ENCODE measurements around the gene DIAPH1.

Gene DIAPH1

DNA sequence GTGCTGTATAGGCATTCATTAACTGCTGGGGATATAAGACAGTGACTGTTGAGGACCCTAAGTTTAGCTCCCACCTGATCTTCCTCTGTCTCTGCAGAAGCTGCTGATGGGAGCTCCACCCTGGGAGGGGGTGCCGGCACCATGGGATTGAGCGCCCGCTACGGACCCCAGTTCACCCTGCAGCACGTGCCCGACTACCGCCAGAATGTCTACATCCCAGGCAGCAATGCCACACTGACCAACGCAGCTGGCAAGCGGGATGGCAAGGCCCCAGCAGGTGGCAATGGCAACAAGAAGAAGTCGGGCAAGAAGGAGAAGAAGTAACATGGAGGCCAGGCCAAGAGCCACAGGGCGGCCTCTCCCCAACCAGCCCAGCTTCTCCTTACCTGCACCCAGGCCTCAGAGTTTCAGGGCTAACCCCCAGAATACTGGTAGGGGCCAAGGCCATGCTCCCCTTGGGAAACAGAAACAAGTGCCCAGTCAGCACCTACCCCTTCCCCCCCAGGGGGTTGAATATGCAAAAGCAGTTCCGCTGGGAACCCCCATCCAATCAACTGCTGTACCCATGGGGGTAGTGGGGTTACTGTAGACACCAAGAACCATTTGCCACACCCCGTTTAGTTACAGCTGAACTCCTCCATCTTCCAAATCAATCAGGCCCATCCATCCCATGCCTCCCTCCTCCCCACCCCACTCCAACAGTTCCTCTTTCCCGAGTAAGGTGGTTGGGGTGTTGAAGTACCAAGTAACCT lies 107.8 kb downstream of the DIAPH1 start:
- DNase-seq (ENCODE audit: extremely low read depth, low read depth) = no peak

GRCh38 chr5:141510160-141510559 lies 108.6 kb downstream of the DIAPH1 start:
- no peak for DNase-seq (ENCODE audit: extremely low read depth, low read depth)
- TF ChIP-seq, protein P1, sequence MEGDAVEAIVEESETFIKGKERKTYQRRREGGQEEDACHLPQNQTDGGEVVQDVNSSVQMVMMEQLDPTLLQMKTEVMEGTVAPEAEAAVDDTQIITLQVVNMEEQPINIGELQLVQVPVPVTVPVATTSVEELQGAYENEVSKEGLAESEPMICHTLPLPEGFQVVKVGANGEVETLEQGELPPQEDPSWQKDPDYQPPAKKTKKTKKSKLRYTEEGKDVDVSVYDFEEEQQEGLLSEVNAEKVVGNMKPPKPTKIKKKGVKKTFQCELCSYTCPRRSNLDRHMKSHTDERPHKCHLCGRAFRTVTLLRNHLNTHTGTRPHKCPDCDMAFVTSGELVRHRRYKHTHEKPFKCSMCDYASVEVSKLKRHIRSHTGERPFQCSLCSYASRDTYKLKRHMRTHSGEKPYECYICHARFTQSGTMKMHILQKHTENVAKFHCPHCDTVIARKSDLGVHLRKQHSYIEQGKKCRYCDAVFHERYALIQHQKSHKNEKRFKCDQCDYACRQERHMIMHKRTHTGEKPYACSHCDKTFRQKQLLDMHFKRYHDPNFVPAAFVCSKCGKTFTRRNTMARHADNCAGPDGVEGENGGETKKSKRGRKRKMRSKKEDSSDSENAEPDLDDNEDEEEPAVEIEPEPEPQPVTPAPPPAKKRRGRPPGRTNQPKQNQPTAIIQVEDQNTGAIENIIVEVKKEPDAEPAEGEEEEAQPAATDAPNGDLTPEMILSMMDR (IDR thresholded peaks at IDR 0.05; ENCODE audit: low read depth, low read length, missing control alignments) = no peak
- no peak overlapping the region for H3K4me3 ChIP-seq (replicated peaks; ENCODE audit: low read depth, low read length)

More for the DNA sequence above, 107.8 kb downstream of the DIAPH1 start:
- no peak overlapping the region for H3K4me3 ChIP-seq (replicated peaks; ENCODE audit: low read depth, low read length)
- TF ChIP-seq, protein P1 (IDR thresholded peaks at IDR 0.05; ENCODE audit: low read depth, low read length, missing control alignments) = no peak

DNA sequence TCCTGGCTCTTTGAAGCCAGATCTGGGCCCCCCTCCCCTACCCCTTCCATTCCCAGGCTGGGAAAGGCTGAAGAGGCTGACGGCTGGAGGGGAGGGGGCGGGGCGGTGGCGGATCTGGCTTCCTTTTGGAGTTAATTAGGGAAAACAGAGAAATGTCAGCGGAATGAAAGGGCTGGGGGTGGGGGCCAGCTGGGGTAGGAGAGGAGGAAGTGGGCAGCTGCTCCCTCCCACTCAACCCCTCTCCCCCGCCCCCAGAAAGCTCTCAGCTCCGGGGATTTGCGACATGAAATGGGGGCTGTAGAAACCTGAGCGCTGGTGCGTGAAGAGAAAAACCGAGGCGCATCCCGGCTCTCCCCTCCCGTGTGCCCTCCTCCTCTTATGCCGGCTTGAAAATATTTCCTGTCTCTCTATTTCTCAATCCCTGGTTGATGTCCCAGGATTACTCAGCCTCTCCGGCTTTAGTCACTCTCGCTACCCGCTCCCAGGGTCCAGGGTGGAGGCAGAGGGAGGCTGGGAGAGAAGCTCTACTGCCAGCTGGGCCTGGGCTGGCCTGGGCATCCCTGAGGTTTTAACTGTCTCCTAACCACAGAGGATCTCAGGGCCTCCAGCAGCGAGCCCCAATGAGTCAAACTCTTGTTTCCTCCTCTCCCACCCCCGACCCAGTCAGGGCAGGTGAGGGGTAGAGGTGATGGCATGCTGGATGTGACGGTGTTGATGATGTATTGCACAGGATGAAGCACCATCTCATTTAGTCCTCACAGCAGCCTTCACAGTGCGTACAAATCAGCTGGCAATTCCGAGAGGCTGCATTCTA lies 109.8 kb downstream of the DIAPH1 start:
- peak overlapping the region; percentile 28 for H3K4me3 ChIP-seq (replicated peaks; ENCODE audit: low read depth, low read length)
- TF ChIP-seq, protein P1 (IDR thresholded peaks at IDR 0.05; ENCODE audit: low read depth, low read length, missing control alignments) = no peak
- peak; percentile 76 for DNase-seq (ENCODE audit: extremely low read depth, low read depth)

- TF ChIP-seq, protein P1 (IDR thresholded peaks at IDR 0.05; ENCODE audit: low read depth, low read length, missing control alignments) = no peak
- peak overlapping the region; percentile 28 for H3K4me3 ChIP-seq (replicated peaks; ENCODE audit: low read depth, low read length)
- no peak for DNase-seq (ENCODE audit: extremely low read depth, low read depth)
These were observed 110.4 kb downstream of the DIAPH1 start for GRCh38 chr5:141508440-141508797.

DNA sequence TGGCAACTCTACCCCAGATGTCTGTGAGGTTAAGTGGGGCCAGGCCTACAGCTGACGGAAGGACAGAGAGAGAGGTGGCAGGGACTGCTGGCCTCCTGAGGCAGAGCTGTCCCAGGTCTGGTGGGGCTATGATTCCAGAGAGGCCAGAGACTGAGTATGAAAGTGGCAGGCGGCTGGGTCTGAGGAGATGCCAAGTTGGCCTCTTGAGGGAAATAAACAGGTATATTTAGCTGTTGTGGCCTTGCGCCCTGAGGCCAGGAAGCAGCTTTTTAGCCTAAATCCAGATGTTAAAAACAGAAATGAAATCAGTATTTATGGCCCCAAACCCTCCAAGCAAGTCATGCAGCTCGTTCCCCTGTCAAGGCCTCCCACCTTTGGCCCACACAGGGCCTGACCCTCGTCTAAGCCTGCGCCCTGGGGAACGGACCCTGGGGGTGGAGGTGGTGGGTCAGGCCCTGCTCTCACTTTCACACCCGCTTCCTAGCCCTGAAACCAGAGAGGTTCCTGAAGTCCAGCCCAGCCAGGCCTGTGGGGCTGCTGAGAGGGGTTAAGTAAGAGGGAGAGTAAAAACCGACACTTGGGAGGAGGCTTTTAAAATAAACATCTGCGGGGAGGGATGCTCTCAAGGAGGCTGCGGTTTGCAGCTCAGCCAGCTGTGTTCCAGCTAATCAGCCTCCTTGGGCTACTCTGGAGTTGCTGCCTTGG lies 111.3 kb downstream of the DIAPH1 start:
- TF ChIP-seq, protein P1 (IDR thresholded peaks at IDR 0.05; ENCODE audit: low read depth, low read length, missing control alignments) = no peak
- no peak overlapping the region; the same call in 1 of the 2 replicates for H3K4me3 ChIP-seq (replicated peaks; ENCODE audit: low read depth, low read length)
- DNase-seq (ENCODE audit: extremely low read depth, low read depth) = peak; percentile 75

DNA sequence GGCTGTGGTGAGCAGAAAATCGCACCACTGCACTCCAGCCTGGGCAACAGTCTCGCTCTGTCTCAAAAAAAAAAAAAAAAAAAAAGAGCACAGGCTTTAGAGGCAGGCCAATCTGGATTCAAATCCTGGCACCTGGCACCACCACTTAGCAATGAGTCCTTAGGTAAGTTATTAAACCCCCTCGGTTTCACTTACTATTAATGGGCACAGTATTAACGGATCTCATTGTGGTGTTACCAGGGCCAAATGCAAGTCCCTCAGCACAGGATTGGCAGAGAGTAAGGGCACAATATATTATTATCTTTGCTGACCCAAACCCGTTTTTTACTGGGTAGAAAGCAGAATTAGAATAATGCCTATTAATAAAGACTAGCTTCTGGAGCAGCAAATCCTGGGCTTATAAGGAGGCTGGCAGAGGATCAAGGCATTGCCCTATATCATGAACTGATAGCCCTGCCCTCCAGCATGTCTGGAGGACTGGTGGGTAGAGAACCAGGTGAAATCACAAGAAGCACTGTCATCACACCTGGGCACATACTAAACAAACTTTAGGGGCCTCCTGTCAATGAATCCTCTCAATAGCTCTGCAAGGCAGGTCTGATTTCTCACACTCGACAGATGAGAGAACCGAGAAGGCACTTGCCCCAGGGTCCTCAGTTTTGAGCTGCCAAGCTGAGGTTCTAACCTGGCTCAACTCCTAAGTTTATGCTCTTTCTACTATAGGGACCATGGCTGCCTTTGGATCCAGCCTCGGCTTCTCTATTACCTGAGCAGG lies 112.2 kb downstream of the DIAPH1 start:
- no peak overlapping the region for H3K4me3 ChIP-seq (replicated peaks; ENCODE audit: low read depth, low read length)
- DNase-seq (ENCODE audit: extremely low read depth, low read depth) = no peak
- TF ChIP-seq, protein P1 (IDR thresholded peaks at IDR 0.05; ENCODE audit: low read depth, low read length, missing control alignments) = no peak

All from HFF-Myc (cell line).